Stimulated activated CD4-positive, alpha-beta T cell treated with anti-CD3 and anti-CD28 coated beads, Interleukin-15, amount 100 ng/mL, for 48 hours (primary cell): ENCODE results near the gene TBC1D5.
"Not testable (repeated sequence)": the region's sequence is repeated elsewhere in the genome, so short reads cannot be mapped to it uniquely, and the experiment has no call there.

Source experiments
- DNase-seq, 2 donors: peaks; one replicate each; pipeline ENCODE4 v3.0.0-alpha.2; 2020; ENCODE audit warnings: low read depth in 2 of 2

TBC1D5 gene

DNA sequence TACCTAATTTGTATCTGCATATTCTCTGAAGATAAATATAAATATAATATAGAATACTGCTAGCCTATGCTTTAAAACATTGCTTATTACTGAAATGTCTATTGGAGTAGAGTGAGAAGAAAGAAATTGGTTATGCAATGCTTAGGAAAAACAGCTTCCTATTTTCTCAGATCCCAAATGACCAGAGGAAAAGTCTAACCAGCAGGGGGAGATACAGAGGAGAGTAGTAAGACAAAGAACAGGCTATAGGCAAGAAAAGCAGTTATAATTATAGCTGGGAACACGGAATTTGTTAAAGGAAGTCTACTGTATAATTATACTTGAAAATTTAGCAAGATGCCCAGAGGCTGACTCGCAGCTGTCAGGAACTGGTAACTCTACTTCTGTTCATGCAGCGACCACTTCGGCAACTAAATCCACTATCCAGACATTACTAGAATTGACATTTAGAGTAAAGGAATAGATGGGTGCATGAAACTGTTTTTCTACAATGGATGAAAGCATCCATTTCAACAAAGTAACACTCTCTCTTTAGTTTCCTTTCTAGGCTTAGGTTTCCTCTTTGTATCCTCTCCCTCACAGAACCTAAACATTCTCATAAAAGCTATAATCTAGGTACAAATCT lies 97.2 kb downstream of the TBC1D5 start:
- no peak for DNase-seq

DNA sequence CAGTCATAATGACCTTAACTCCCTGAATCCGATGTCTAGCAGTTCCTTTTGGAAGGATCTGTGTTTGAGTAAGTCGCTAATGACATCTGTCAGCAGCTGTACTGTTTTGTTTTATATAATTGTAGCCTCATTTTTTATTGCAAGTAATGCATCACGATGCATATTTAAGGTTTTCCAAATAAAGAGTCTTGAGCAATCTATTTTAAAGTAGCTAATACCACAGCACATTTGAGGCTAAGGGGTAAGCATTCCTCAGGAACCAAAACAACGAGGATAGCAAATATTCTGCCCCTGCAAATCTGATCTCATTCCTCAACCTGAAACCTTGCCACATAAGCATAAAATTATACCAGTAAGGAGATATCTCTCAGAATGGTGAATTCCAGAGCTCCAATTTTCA lies 98.7 kb downstream of the TBC1D5 start:
- no peak for DNase-seq

- no peak for DNase-seq
Observed at GRCh38 chr3:17642474-17642873, 100.0 kb downstream of the TBC1D5 start.

GRCh38 chr3:17640466-17640865 lies 102.0 kb downstream of the TBC1D5 start:
- no peak for DNase-seq

DNA sequence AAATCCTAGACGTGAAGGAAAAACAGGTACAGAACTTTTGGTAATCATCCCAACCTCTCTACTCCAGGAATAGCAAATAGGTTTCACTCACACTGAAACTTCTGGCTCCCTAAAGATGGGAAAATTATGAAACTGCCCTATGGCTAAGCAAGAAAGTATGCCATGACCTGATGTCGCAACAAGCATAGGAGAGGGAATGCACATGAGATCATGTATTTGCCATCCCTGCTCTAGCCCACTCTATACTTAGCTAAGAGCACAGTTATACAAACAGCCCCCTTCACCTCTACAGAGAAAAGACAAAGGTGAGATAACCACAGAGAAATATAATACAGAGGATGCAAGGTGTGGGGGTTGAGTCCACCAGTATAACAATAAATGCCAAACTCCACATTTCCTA lies 102.7 kb downstream of the TBC1D5 start:
- DNase-seq: no peak

DNA sequence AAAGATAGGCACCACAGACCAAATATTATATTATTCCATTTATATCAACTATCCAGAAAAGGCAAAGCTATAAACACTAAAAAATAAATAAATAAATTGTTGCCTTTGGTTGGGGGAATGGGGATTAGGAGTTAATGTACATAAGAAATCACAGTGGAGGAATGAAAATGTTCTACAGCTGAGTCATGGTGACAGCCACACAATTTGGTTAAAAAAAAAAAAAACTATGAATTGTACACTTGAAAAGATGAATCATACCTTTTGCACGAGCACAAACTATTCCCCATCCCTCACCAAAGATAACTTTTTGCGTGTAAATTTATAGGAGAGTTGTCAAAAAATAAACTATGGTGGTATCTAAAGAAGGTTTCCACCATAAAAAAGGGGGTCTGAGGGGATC lies 103.2 kb downstream of the TBC1D5 start:
- no peak for DNase-seq

DNA sequence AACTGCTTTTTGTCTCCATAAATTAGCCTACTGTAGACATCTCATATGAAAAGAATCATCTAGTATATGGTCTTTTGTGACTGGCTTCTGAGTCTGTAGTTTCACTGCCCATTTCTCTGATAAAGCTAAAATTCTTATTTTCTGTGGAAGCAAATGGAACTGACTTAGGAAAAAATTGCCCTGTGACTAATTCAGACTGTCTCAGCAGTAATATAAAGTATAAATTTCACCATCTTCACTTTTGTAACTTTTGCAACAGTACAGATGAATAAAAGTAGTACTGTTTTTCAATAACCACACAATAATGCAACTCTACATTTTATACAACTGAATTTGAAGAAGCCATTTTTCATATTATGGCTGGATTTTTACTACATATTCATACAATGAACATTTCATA lies 104.1 kb downstream of the TBC1D5 start:
- no peak for DNase-seq

DNA sequence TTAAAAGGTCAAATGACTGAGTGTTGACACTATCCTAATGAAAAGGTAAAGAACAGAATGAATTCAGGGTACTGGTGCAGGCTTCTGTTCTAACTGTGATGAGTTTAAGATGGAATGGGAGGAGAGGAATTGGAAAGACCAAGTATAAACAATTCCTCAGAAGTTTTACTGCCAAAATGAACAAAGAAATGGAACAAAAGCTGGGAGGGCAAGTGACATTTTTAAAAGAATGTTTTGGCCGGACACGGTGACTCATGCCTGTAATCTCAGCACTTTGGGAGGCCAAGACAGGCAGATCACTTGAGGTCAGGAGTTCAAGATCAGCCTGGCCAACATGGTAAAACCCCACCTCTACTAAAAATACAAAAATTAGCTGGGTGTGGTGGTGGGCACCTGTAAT lies 106.8 kb downstream of the TBC1D5 start:
- not testable (repeated sequence) for DNase-seq

- no peak for DNase-seq
Observed at GRCh38 chr3:17634964-17635363, 107.5 kb downstream of the TBC1D5 start.

DNA sequence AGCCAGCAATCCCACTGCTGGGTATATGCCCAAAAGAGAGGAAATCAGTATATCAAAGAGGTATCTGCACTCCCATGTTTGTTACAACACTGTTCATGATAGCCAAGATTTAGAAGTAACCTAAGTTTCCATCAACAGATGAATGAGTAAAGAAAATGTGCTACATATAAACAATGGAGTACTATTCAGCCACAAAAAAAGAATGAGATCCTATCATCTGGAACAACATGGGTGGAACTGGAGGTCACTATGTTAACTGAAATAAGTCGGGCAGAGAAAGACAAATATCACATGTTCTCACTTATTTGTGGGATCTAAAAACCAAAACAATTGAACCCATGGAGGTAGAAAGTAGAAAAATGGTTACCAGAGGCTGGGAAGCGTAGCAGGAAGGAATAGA lies 108.2 kb downstream of the TBC1D5 start:
- no peak for DNase-seq

GRCh38 chr3:17632401-17633100 lies 109.9 kb downstream of the TBC1D5 start:
- no peak for DNase-seq

GRCh38 chr3:17631609-17632008 lies 110.8 kb downstream of the TBC1D5 start:
- DNase-seq: no peak

GRCh38 chr3:17629400-17629799 lies 113.0 kb downstream of the TBC1D5 start:
- no peak for DNase-seq

GRCh38 chr3:17626395-17626794 lies 116.0 kb downstream of the TBC1D5 start:
- no peak for DNase-seq

GRCh38 chr3:17625133-17625532 lies 117.3 kb downstream of the TBC1D5 start:
- no peak for DNase-seq

DNA sequence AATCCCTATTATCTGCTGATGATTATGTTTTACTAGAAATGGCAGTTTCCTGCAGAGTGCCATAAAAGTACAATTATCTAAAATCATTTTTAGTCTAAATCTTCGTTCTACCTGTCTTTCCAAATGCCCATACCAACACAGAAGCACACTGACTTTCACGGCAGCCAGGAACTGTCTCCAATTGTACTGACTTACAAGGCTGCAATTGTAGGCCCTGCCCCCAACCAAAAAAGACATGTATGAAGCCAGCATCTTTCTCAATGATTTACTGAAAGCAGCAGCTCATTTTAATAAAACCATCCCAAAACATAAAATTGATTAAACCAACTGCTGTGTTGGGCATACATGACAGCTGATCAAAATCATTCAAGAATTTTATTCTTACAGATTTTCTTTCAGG lies 119.0 kb downstream of the TBC1D5 start:
- DNase-seq: no peak

- no peak for DNase-seq
Observed at GRCh38 chr3:17619968-17620367, 122.5 kb downstream of the TBC1D5 start.

- DNase-seq: not testable (repeated sequence)
Observed at GRCh38 chr3:17613017-17613416, 129.4 kb downstream of the TBC1D5 start.

- DNase-seq: no peak
Observed at GRCh38 chr3:17607905-17608304, 134.5 kb downstream of the TBC1D5 start.

DNA sequence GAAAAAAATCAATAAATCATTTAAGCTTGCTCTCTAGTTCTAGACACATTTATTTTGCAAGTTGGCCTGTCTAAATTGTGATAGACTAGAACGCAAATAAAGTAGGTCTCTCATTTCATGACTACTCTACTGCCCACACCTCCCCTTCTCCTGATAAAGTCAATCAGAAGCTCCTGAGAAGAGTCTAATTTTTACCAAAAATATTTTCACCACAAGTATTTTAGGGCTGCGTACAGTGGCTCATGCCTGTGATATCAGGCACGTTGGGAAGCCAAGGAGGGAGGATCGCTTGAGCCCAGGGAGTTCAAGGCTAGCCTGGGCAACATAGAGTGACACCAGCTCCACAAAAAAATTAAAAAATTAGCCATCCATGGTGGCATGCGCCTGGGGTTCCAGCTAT lies 136.5 kb downstream of the TBC1D5 start:
- DNase-seq: no peak

DNA sequence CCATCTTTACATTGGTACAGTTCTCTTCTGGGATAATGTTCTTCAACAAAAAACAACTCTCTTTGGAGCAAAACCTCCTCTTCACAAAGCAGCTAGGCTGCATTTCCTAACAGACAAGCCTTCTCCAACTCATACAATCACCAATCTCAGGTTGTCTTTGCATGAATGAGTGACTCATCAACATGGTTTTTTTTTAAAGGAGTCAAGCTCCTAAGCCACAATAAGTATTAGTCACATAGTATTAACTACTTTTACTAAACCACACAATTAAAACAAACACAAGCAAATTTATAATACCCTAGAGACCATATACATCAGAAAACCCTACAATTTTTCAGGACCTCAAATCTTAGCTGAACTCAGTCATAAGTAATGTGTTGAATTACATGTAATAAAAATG lies 137.4 kb downstream of the TBC1D5 start:
- no peak for DNase-seq

DNA sequence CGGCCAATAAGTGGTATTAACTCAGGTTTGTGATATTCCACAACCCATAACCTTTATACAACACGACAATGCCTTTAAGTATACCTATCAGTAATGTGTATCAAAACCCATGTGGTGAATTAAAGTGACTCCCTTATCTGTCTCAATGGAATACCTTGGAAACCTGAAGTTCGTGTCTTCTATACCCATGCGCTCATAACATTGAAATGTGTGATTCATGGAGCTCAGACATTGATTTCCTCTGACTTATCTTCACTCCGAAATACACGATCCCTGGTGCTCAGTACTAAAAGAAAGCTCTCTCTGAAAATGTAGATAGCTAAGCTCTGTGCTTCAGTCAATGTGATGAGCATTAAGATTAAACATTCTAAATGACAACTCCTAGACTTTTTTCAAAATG lies 140.3 kb downstream of the TBC1D5 start:
- no peak for DNase-seq

GRCh38 chr3:17592956-17593355 lies 149.5 kb downstream of the TBC1D5 start:
- DNase-seq: no peak

- no peak for DNase-seq
Observed at GRCh38 chr3:17590465-17590864, 152.0 kb downstream of the TBC1D5 start.
